ENCODE measurements around the gene ZBTB40. TPM values are rescaled to one million over a fixed set of nuclear protein-coding genes. Genes with fewer than 3 reads are reported as not detected.

ZBTB40 gene
- total RNA-seq, 1 experiment from 2014 or later, result 16.3 TPM

DNA sequence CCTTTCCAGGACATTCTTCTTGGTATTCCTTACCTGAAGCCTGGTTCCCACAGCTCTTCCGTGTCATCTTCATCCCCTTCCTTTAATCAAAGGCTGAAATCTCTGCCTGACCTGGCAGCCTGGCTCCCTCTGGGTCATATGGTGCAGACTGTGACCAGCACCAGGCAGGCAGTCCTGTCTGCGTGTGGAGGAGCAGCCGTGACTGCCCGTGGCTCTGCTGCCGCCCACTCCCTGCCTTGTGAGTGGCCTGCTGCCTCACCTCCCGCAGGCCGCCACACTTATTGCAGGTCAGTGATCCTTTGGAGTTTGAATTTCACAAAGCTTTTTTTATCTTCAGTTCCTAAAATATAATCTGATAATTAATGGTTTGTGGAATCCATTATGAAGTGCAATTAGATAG, 75.5 kb downstream of the ZBTB40 start:
- Histone ChIP-seq H3K27me3 (ENCODE audit: insufficient read depth, low read length) (no peaks in the 10 kb centered on the region), H2BK20ac (ENCODE audit: low read depth, low read length, poor library complexity, severe bottlenecking) (no peak overlapping the region), H3K4me1 (ENCODE audit: insufficient read depth, low read length) (no peaks in the 10 kb centered on the region), H3K56ac (ENCODE audit: insufficient read length, low read depth, low read length) (no peak overlapping the region), H3K79me2 (ENCODE audit: insufficient read depth, low read length) (no peaks in the 10 kb centered on the region), H3K4ac (ENCODE audit: low read depth, low read length) (no peak overlapping the region), H3K4me2 (ENCODE audit: insufficient read depth, insufficient read length, low read length) (no peak overlapping the region), H3K18ac (ENCODE audit: insufficient read length, low read depth, low read length) (no peak overlapping the region), H3K9ac (ENCODE audit: extremely low read depth, insufficient read length, low read length) (no peak overlapping the region), H2BK12ac (ENCODE audit: insufficient read length, low read depth, low read length) (no peak overlapping the region), H2AFZ (ENCODE audit: low read length) (no peak overlapping the region), H2BK5ac (ENCODE audit: insufficient read length, low read length) (no peak overlapping the region), H2BK120ac (ENCODE audit: low read depth, low read length, poor library complexity, severe bottlenecking) (no peak overlapping the region), H4K91ac (ENCODE audit: insufficient read length, low read depth, low read length) (no peak overlapping the region), H3K23ac (ENCODE audit: insufficient read length, low read depth, low read length) (no peak overlapping the region), H3K23me2 (ENCODE audit: insufficient read length, low read depth, low read length, poor library complexity, severe bottlenecking) (no peaks in the 10 kb centered on the region), H4K8ac (replicated peaks; ENCODE audit: insufficient read length, low read depth, low read length) (no peak overlapping the region), H3K79me1 (ENCODE audit: insufficient read depth, low read depth, low read length, poor library complexity, severe bottlenecking) (no peaks in the 10 kb centered on the region), H3K9me3 (ENCODE audit: control insufficient read depth, low read depth, low read length) (no peaks in the 10 kb centered on the region), H4K5ac (ENCODE audit: insufficient read length, low read depth, low read length) (no peak overlapping the region), H3K14ac (ENCODE audit: insufficient read depth, low read length) (no peak overlapping the region), H4K20me1 (ENCODE audit: control insufficient read depth, insufficient read depth, insufficient read length) (no peaks in the 10 kb centered on the region), H3K27ac (ENCODE audit: insufficient read length, low read depth, low read length) (no peak overlapping the region), H3T11ph (ENCODE audit: low read length) (no peak overlapping the region), H2BK15ac (ENCODE audit: low read depth, low read length) (no peak overlapping the region), H2AK5ac (ENCODE audit: insufficient read length, low read length) (no peak overlapping the region)
- Mint-ChIP-seq H3K9me3 (no peaks in the 10 kb centered on the region), H3K4me1 (peaks cover 0 to 3% of the 10 kb centered on the region in 2 experiments; a peak in 1 of 4 replicates), H3K27ac (no peak overlapping the region; a peak in 2 of 7 replicates), H3K4me3 (no peak overlapping the region), H3K27me3 (ENCODE audit: low read depth) (no peaks in the 10 kb centered on the region), H3K36me3 (ENCODE audit: insufficient read depth in 1 of 3, low read depth in 3 of 3) (peaks cover 3 to 43% (median 11%) of the 10 kb centered on the region in 3 experiments)
- WGBS (ENCODE audit: extremely low coverage, insufficient read length, low lambda C conversion rate), result no CpG with 5 or more reads among the region's 7 CpGs
- TF ChIP-seq, protein P1, sequence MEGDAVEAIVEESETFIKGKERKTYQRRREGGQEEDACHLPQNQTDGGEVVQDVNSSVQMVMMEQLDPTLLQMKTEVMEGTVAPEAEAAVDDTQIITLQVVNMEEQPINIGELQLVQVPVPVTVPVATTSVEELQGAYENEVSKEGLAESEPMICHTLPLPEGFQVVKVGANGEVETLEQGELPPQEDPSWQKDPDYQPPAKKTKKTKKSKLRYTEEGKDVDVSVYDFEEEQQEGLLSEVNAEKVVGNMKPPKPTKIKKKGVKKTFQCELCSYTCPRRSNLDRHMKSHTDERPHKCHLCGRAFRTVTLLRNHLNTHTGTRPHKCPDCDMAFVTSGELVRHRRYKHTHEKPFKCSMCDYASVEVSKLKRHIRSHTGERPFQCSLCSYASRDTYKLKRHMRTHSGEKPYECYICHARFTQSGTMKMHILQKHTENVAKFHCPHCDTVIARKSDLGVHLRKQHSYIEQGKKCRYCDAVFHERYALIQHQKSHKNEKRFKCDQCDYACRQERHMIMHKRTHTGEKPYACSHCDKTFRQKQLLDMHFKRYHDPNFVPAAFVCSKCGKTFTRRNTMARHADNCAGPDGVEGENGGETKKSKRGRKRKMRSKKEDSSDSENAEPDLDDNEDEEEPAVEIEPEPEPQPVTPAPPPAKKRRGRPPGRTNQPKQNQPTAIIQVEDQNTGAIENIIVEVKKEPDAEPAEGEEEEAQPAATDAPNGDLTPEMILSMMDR (conservative IDR thresholded peaks at IDR 0.05), result no peak; the same call in 1 of the 3 replicates
- DNase-seq, result peak; percentile 26
